GM12878 (cell line): ENCODE results near the gene MACROD2.

Experiments
- CUX1 ChIP-seq: IDR thresholded peaks from 2 replicates; pipeline ENCODE4 v1.6.1; 2012; ENCODE audit warnings: improper control_type of control experiment, low read depth, low read length; ENCODE audit not compliant: insufficient replicate concordance
- EGR1 ChIP-seq, 2 experiments: IDR thresholded peaks; 1 replicate in 1 of 2; 2 replicates in 1 of 2; pipeline ENCODE4 v1.6.1; 2011 to 2012; ENCODE audit warnings: low read depth in 2 of 2, low read length in 2 of 2, borderline replicate concordance in 1 of 2, mild to moderate bottlenecking in 1 of 2, moderate library complexity in 1 of 2
- MAX ChIP-seq: IDR thresholded peaks from 2 replicates; pipeline ENCODE4 v1.6.1; 2012; ENCODE audit warnings: low read depth, low read length, improper control_type of control experiment
- MXI1 ChIP-seq: fragments of 150-350 bp; IDR thresholded peaks from 2 replicates; pipeline ENCODE4 v1.6.1; 2011; ENCODE audit warnings: low read depth, mild to moderate bottlenecking, inconsistent platforms, low read length, improper control_type of control experiment
- NFYA ChIP-seq: IDR thresholded peaks from 2 replicates; pipeline ENCODE4 v1.6.1; 2011; ENCODE audit warnings: low read depth, mild to moderate bottlenecking, low read length, improper control_type of control experiment, borderline replicate concordance
- POLR2A ChIP-seq: IDR thresholded peaks from 2 replicates; pipeline ENCODE4 v1.6.1; 2011; ENCODE audit warnings: low read depth, mild to moderate bottlenecking, low read length
- SP1 ChIP-seq: IDR thresholded peaks from one replicate; pipeline ENCODE4 v1.6.1; 2011; ENCODE audit warnings: low read depth, low read length
- TAF1 ChIP-seq: IDR thresholded peaks from 2 replicates; pipeline ENCODE4 v1.6.1; 2011; ENCODE audit warnings: mild to moderate bottlenecking, low read depth, low read length, borderline replicate concordance
- YY1 ChIP-seq: IDR thresholded peaks from 2 replicates; pipeline ENCODE4 v1.6.1; 2011; ENCODE audit warnings: low read depth, mild to moderate bottlenecking, low read length
- ZBTB33 ChIP-seq: fragments of 450-650 bp; IDR thresholded peaks from 2 replicates; pipeline ENCODE4 v1.6.1; 2017; ENCODE audit warnings: mild to moderate bottlenecking
- TF ChIP-seq, protein P1 (sequence below), 3 experiments: IDR thresholded peaks in 2 of 3; conservative IDR thresholded peaks in 1 of 3; 2 replicates each; pipeline ENCODE4 v1.5.1; 2011; ENCODE audit warnings: low read depth in 3 of 3, low read length in 3 of 3, mild to moderate bottlenecking in 3 of 3, control low read depth in 2 of 3, moderate library complexity in 2 of 3, inconsistent platforms in 1 of 3, mixed read lengths in 1 of 3; ENCODE audit not compliant: control insufficient read depth in 2 of 3, insufficient read depth in 1 of 3; ENCODE audit errors: extremely low read depth in 1 of 3

GRCh38 chr20:14208956-14209355 is 213.6 kb downstream of the MACROD2 start:
- TF ChIP-seq, protein P1, sequence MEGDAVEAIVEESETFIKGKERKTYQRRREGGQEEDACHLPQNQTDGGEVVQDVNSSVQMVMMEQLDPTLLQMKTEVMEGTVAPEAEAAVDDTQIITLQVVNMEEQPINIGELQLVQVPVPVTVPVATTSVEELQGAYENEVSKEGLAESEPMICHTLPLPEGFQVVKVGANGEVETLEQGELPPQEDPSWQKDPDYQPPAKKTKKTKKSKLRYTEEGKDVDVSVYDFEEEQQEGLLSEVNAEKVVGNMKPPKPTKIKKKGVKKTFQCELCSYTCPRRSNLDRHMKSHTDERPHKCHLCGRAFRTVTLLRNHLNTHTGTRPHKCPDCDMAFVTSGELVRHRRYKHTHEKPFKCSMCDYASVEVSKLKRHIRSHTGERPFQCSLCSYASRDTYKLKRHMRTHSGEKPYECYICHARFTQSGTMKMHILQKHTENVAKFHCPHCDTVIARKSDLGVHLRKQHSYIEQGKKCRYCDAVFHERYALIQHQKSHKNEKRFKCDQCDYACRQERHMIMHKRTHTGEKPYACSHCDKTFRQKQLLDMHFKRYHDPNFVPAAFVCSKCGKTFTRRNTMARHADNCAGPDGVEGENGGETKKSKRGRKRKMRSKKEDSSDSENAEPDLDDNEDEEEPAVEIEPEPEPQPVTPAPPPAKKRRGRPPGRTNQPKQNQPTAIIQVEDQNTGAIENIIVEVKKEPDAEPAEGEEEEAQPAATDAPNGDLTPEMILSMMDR (IDR thresholded peaks at IDR 0.05 in 2 of 3, conservative IDR thresholded peaks at IDR 0.05 in 1 of 3; ENCODE audit: control insufficient read depth in 2 of 3, extremely low read depth in 1 of 3, insufficient read depth in 1 of 3, low read depth in 3 of 3, low read length in 3 of 3) = no peak
- no peak for TF ChIP-seq CUX1
- no peak for TF ChIP-seq MXI1
- TF ChIP-seq MAX = no peak
- no peak for TF ChIP-seq TAF1
- no peak for TF ChIP-seq YY1
- TF ChIP-seq EGR1 (IDR thresholded peaks at IDR 0.05; ENCODE audit: borderline replicate concordance in 1 of 2, low read depth in 2 of 2, low read length in 2 of 2) = no peak
- no peak for TF ChIP-seq ZBTB33
- TF ChIP-seq SP1 = no peak
- no peak for TF ChIP-seq NFYA
- no peak for TF ChIP-seq POLR2A
